GM23338 (cell line): ENCODE measurements around the gene OPN1MW3. TPM values are rescaled to one million over a fixed set of nuclear protein-coding genes. Genes with fewer than 3 reads are reported as not detected.

Source experiments
- ATAC-seq: fragments of 200-7000 bp; cut with Tn5 transposase; 3 replicates; pipeline ENCODE4 v1.9.1; 2020
- DNase-seq: peaks from one replicate; pipeline ENCODE4 v3.0.0-alpha.2; 2015; ENCODE audit warnings: low spot score
- H2AFZ ChIP-seq: fragments of 200-600 bp; sonication (generic); 2 replicates; pipeline ENCODE4 v1.8.0; 2016; ENCODE audit warnings: antibody characterized with exemption, mild to moderate bottlenecking, moderate library complexity
- H3F3A ChIP-seq: fragments of 200-600 bp; sonication (generic); replicated peaks from 2 replicates; pipeline ENCODE4 v1.8.0; 2017; ENCODE audit warnings: antibody characterized with exemption, mixed run types, low read depth
- H3K27ac ChIP-seq: fragments of 200-600 bp; sonication (generic); 2 replicates; pipeline ENCODE4 v1.6.1; 2016; ENCODE audit warnings: low read depth
- H3K27me3 ChIP-seq: fragments of 200-600 bp; sonication (generic); 2 replicates; pipeline ENCODE4 v1.8.0; 2016; ENCODE audit warnings: mild to moderate bottlenecking, mixed run types, moderate library complexity; ENCODE audit not compliant: insufficient read depth
- H3K36me3 ChIP-seq: fragments of 200-600 bp; sonication (generic); 2 replicates; pipeline ENCODE4 v1.8.0; 2016; ENCODE audit warnings: mild to moderate bottlenecking; ENCODE audit not compliant: insufficient read depth
- H3K4me1 ChIP-seq: fragments of 200-600 bp; sonication (generic); 2 replicates; pipeline ENCODE4 v1.8.0; 2016; ENCODE audit warnings: mild to moderate bottlenecking, moderate library complexity; ENCODE audit not compliant: insufficient read depth
- H3K4me2 ChIP-seq: fragments of 200-600 bp; sonication (generic); 2 replicates; pipeline ENCODE4 v1.7.1; 2017; ENCODE audit warnings: mixed run types
- H3K4me3 ChIP-seq: fragments of 200-600 bp; sonication (generic); 2 replicates; pipeline ENCODE4 v1.6.1; 2016; ENCODE audit warnings: mixed run types
- H3K79me2 ChIP-seq: fragments of 200-600 bp; sonication (generic); replicated peaks from 2 replicates; pipeline ENCODE4 v1.8.0; 2017; ENCODE audit warnings: mild to moderate bottlenecking; ENCODE audit not compliant: insufficient read depth
- H3K9me2 ChIP-seq: fragments of 200-600 bp; sonication (generic); 2 replicates; pipeline ENCODE4 v1.8.0; 2017; ENCODE audit not compliant: insufficient read depth
- H4K20me1 ChIP-seq: fragments of 200-600 bp; sonication (generic); replicated peaks from 2 replicates; pipeline ENCODE4 v1.8.0; 2017; ENCODE audit warnings: mild to moderate bottlenecking; ENCODE audit not compliant: insufficient read depth
- H3K27ac Mint-ChIP-seq: 2 replicates; pipeline ENCODE4 v1.8.0; 2020; ENCODE audit warnings: inconsistent platforms, mild to moderate bottlenecking, moderate library complexity, mixed read lengths
- H3K27me3 Mint-ChIP-seq: 3 replicates; pipeline ENCODE4 v1.8.0; 2022; ENCODE audit warnings: low read depth, mild to moderate bottlenecking, moderate library complexity, mixed read lengths, inconsistent platforms; ENCODE audit not compliant: insufficient read depth, poor library complexity
- H3K36me3 Mint-ChIP-seq: 3 replicates; pipeline ENCODE4 v1.8.0; 2021; ENCODE audit warnings: low read depth, mild to moderate bottlenecking, inconsistent platforms, moderate library complexity, mixed read lengths
- H3K4me1 Mint-ChIP-seq: 3 replicates; pipeline ENCODE4 v1.8.0; 2020; ENCODE audit warnings: mild to moderate bottlenecking, inconsistent platforms, mixed read lengths
- H3K4me3 Mint-ChIP-seq: 3 replicates; pipeline ENCODE4 v1.8.0; 2021; ENCODE audit warnings: moderate library complexity, mild to moderate bottlenecking, inconsistent platforms, mixed read lengths
- H3K9me3 Mint-ChIP-seq: 3 replicates; pipeline ENCODE4 v1.8.0; 2020; ENCODE audit warnings: moderate library complexity, mild to moderate bottlenecking, inconsistent platforms, mixed read lengths
- CREB1 ChIP-seq: fragments of 250-450 bp; sonication (Bioruptor Pico); IDR thresholded peaks from 2 replicates; pipeline ENCODE4 v1.5.0; 2020; ENCODE audit warnings: low read depth, mild to moderate bottlenecking, moderate library complexity
- CTCF ChIP-seq, 2 experiments: fragments of 200-600 bp in 1 of 2; sonication (generic) in 1 of 2; conservative IDR thresholded peaks; 2 replicates each; pipeline versions ENCODE4 v1.5.1 to v1.6.1; 2016 to 2017; ENCODE audit warnings: antibody characterized with exemption in 2 of 2, low read depth in 2 of 2, mild to moderate bottlenecking in 2 of 2, moderate library complexity in 1 of 2
- EZH2 ChIP-seq: fragments of 200-600 bp; sonication (generic); IDR thresholded peaks from one replicate; pipeline ENCODE4 v1.8.0; 2017; ENCODE audit warnings: antibody characterized with exemption, mild to moderate bottlenecking, low read depth; ENCODE audit not compliant: unreplicated experiment
- EZH2phosphoT487 ChIP-seq: fragments of 200-600 bp; sonication (generic); IDR thresholded peaks from one replicate; pipeline ENCODE4 v1.8.1; 2018; ENCODE audit warnings: antibody characterized with exemption; ENCODE audit not compliant: unreplicated experiment
- NANOG ChIP-seq: IDR thresholded peaks from 2 replicates; pipeline ENCODE4 v1.6.1; 2016; ENCODE audit warnings: antibody characterized with exemption, borderline replicate concordance
- POLR2AphosphoS5 ChIP-seq: IDR thresholded peaks from 2 replicates; pipeline ENCODE4 v1.6.1; 2016; ENCODE audit warnings: antibody characterized with exemption, low read depth
- STAT1 ChIP-seq: IDR thresholded peaks from one replicate; pipeline ENCODE4 v1.6.1; 2016; ENCODE audit warnings: antibody characterized with exemption; ENCODE audit not compliant: unreplicated experiment
- ZNF331 ChIP-seq: fragments of 250-450 bp; sonication (Bioruptor Pico); IDR thresholded peaks from 2 replicates; pipeline ENCODE4 v1.5.0; 2020; ENCODE audit warnings: low read depth, mild to moderate bottlenecking, moderate library complexity
- polyA plus RNA-seq: library from polyadenylated mRNA; unstranded; fragments of >200 nt; fragmentation: Nextera tagmentation; extraction: Ambion mirVana; gene quantifications from 2 replicates; pipeline ENCODE4 v1.2.1, GENCODE V29; 2016
- total RNA-seq: library from RNA; depleted of rRNA; stranded (reverse); fragments of >200 nt; shearing (Covaris generic); gene quantifications from 2 replicates; pipeline ENCODE4 v1.2.3, GENCODE V29; 2014

Gene OPN1MW3
- total and polyA plus RNA-seq, 2 experiments from 2014 or later: not detected

GRCh38 chrX:154307202-154307601 lies 49.8 kb downstream of the OPN1MW3 start:
- no peaks in the 10 kb centered on the region for H3K36me3 Mint-ChIP-seq

DNA sequence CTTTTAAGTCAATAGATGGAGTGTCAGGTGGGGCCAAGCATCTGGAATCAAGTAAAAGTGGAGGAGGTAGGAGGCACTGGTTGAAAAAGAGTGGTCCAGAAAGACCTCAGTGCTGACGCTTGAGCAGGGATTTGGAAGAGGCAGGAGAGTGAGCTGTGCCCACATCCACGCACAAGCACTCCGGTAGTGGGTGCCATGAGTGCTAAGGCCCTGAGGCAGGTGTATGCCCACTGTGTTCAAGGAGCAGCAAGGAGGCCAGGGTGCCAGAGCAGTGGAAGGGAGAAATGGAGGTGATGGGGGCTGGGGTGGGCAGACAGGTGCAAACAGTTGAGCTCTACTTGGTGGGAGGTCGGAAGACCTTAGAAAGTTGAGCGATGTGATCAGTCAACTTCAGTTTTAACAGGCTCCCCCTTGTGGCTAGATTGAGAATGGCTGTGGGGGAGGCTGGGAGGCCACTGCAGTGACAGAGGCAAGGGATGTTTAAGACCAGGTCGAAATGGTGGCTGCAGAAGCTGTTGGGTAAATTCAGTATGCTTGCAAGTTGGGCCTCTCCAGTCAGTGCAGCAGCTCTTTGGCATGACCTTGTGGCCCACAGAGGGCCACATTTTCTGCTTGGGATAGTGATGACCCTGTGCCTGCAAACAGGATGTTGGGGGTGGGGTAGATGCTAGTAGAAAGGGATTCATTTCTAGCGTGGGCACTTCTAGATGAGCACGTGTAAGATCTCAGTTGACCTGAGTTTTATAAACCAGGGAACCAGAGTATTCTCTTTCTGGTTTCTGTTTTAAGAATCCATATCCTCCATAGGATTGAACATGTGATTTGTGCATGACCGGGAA lies 50.9 kb downstream of the OPN1MW3 start:
- Histone ChIP-seq H3K9me2 (no peaks in the 10 kb centered on the region), H4K20me1 (no peaks in the 10 kb centered on the region), H3K4me2 (no peak overlapping the region), H3K4me1 (no peaks in the 10 kb centered on the region), H3K36me3 (no peaks in the 10 kb centered on the region), H3K4me3 (no peak overlapping the region), H3K79me2 (no peaks in the 10 kb centered on the region), H3F3A (no peaks in the 10 kb centered on the region), H2AFZ (no peak overlapping the region), H3K27me3 (no peaks in the 10 kb centered on the region), H3K27ac (no peak overlapping the region)
- Mint-ChIP-seq H3K4me3 (no peak overlapping the region), H3K27me3 (peaks cover 4% of the 10 kb centered on the region), H3K4me1 (peaks cover 13% of the 10 kb centered on the region; the same call in 2 of the 3 replicates), H3K9me3 (no peaks in the 10 kb centered on the region; the same call in 2 of the 3 replicates), H3K27ac (no peak overlapping the region), H3K36me3 (no peaks in the 10 kb centered on the region)
- peak; percentile 88 for ATAC-seq
- TF ChIP-seq EZH2: no peak
- TF ChIP-seq POLR2AphosphoS5: no peak
- TF ChIP-seq CTCF (conservative IDR thresholded peaks at IDR 0.05; ENCODE audit: low read depth in 2 of 2): peak; percentile 64 to 72
- TF ChIP-seq STAT1: no peak
- no peak for TF ChIP-seq EZH2phosphoT487
- DNase-seq: peak; percentile 74

More at GRCh38 chrX:154307202-154307601, 49.8 kb downstream of the OPN1MW3 start:
- no peaks in the 10 kb centered on the region for H3K4me1 ChIP-seq
- H3K79me2 ChIP-seq: no peaks in the 10 kb centered on the region
- no peak overlapping the region for H3K4me2 ChIP-seq
- ATAC-seq (no peak), DNase-seq (no peak)
- TF ChIP-seq ZNF331 (CRISPR knock-in tag) (no peak), EZH2 (no peak), EZH2phosphoT487 (no peak), POLR2AphosphoS5 (no peak), NANOG (no peak), CREB1 (CRISPR knock-in tag) (no peak)
- Mint-ChIP-seq H3K27me3 (peaks cover 6% of the 10 kb centered on the region), H3K4me3 (no peak overlapping the region), H3K27ac (no peak overlapping the region), H3K9me3 (no peaks in the 10 kb centered on the region; the same call in 2 of the 3 replicates), H3K4me1 (peaks cover 13% of the 10 kb centered on the region; the same call in 2 of the 3 replicates)
- no peaks in the 10 kb centered on the region for H3K27me3 ChIP-seq
- no peak overlapping the region for H3K27ac ChIP-seq
- no peaks in the 10 kb centered on the region for H4K20me1 ChIP-seq
- no peaks in the 10 kb centered on the region for H3F3A ChIP-seq
- no peaks in the 10 kb centered on the region for H3K9me2 ChIP-seq
- no peak overlapping the region for H3K4me3 ChIP-seq
- no peak overlapping the region for H2AFZ ChIP-seq
- no peaks in the 10 kb centered on the region for H3K36me3 ChIP-seq
